Endothelial cell of umbilical vein (primary cell): ENCODE data around the gene BMPR1B. TPM values are rescaled to one million over a fixed set of nuclear protein-coding genes. Genes with fewer than 3 reads are reported as not detected.

Experiments used
- BruUV-seq: library from RNA; stranded (reverse); fragments of 400-500 nt; replicated peaks from 2 replicates; lab custom pipeline; 2021; lab: Mats Ljungman, UMichigan
- CTCF ChIA-PET: fragments of 300-600, 350-600 bp; sonication (Branson Sonifier 250); formaldehyde crosslinking; loops from one replicate; lab custom pipeline; 2021; ENCODE audit warnings: antibody characterized with exemption, inconsistent platforms; lab: Charles Lee
- POLR2A ChIA-PET: fragments of 300-600, 350-600 bp; sonication (Branson Sonifier 250); formaldehyde crosslinking; loops from one replicate; lab custom pipeline; 2021; ENCODE audit warnings: antibody characterized with exemption, inconsistent platforms; lab: Charles Lee
- DNase-seq: peaks from one replicate; pipeline ENCODE4 v3.0.0-alpha.2; 2011; ENCODE audit warnings: low read depth, low spot score
- FAIRE-seq: peaks from 2 replicates; lab custom pipeline; 2011; peaks lifted over from hg19 to GRCh38; lab: Jason Lieb, UNC
- H2AFZ ChIP-seq: 2 replicates; pipeline ENCODE4 v1.6.0; 2012; ENCODE audit warnings: low read depth, low read length, control low read depth, inconsistent platforms
- H3K27ac ChIP-seq: 2 replicates; pipeline ENCODE4 v1.5.1; 2011; ENCODE audit warnings: low read depth, mild to moderate bottlenecking, control low read depth, low read length, moderate library complexity; ENCODE audit not compliant: insufficient read depth
- H3K27me3 ChIP-seq, 2 experiments: 2 replicates each; pipeline versions ENCODE4 v1.6.0 to v1.6.1; 2011; ENCODE audit warnings: low read length in 2 of 2, mixed read lengths in 1 of 2; ENCODE audit not compliant: control insufficient read depth in 2 of 2, insufficient read depth in 2 of 2
- H3K36me3 ChIP-seq, 2 experiments: 2 replicates in 1 of 2; 3 replicates in 1 of 2; pipeline ENCODE4 v1.5.1; 2011; ENCODE audit warnings: low read length in 2 of 2, mild to moderate bottlenecking in 1 of 2, moderate library complexity in 1 of 2; ENCODE audit not compliant: control insufficient read depth in 2 of 2, insufficient read depth in 2 of 2; ENCODE audit errors: extremely low read depth in 1 of 2
- H3K4me1 ChIP-seq: 3 replicates; pipeline ENCODE4 v1.5.1; 2011; ENCODE audit warnings: mild to moderate bottlenecking, low read length; ENCODE audit not compliant: control insufficient read depth, insufficient read depth; ENCODE audit errors: extremely low read depth
- H3K4me2 ChIP-seq: 2 replicates; pipeline ENCODE4 v1.6.1; 2011; ENCODE audit warnings: low read length, control low read depth, mixed read lengths; ENCODE audit not compliant: insufficient read depth
- H3K4me3 ChIP-seq, 3 experiments: fragments of 200-600 bp in 1 of 3; sonication (generic), shearing (Covaris generic) in 1 of 3; replicated peaks in 1 of 3; 2 replicates each; pipeline ENCODE4 v1.5.1; 2011 to 2016; ENCODE audit warnings: control low read depth in 3 of 3, low read length in 3 of 3, mild to moderate bottlenecking in 2 of 3, inconsistent platforms in 1 of 3, low read depth in 1 of 3, moderate library complexity in 1 of 3; ENCODE audit not compliant: insufficient read depth in 1 of 3
- H3K79me2 ChIP-seq: 2 replicates; pipeline ENCODE4 v1.6.0; 2012; ENCODE audit warnings: low read length, inconsistent platforms; ENCODE audit not compliant: control insufficient read depth, insufficient read depth
- H3K9ac ChIP-seq: replicated peaks from 2 replicates; pipeline ENCODE3; 2011; ENCODE audit warnings: low read length, control low read depth; ENCODE audit not compliant: insufficient read depth; ENCODE audit errors: extremely low read depth
- H3K9me1 ChIP-seq: replicated peaks from 3 replicates; pipeline ENCODE4 v1.6.0; 2011; ENCODE audit warnings: mild to moderate bottlenecking, low read length; ENCODE audit not compliant: control insufficient read depth, insufficient read depth; ENCODE audit errors: extremely low read depth
- H3K9me3 ChIP-seq: replicated peaks from 2 replicates; pipeline ENCODE4 v1.5.1; 2012; ENCODE audit warnings: low read length, inconsistent platforms; ENCODE audit not compliant: control insufficient read depth, insufficient read depth
- H4K20me1 ChIP-seq: replicated peaks from 2 replicates; pipeline ENCODE3; 2011; ENCODE audit warnings: mild to moderate bottlenecking, low read length; ENCODE audit not compliant: control insufficient read depth, insufficient read depth; ENCODE audit errors: extremely low read depth
- FOS ChIP-seq: IDR thresholded peaks from 2 replicates; pipeline ENCODE4 v1.6.1; 2011; ENCODE audit warnings: mild to moderate bottlenecking, low read length, moderate library complexity, borderline replicate concordance; ENCODE audit not compliant: insufficient read depth
- GATA2 ChIP-seq: IDR thresholded peaks from 2 replicates; pipeline ENCODE4 v1.7.0; 2011; ENCODE audit warnings: low read depth, mild to moderate bottlenecking, moderate library complexity, mixed read lengths, low read length; ENCODE audit not compliant: insufficient read length, insufficient read depth
- JUN ChIP-seq: IDR thresholded peaks from 2 replicates; pipeline ENCODE4 v1.6.1; 2011; ENCODE audit warnings: borderline replicate concordance, low read depth; ENCODE audit not compliant: insufficient read length, insufficient read depth
- MYC ChIP-seq: IDR thresholded peaks from one replicate; pipeline ENCODE4 v1.6.1; 2011; ENCODE audit warnings: mild to moderate bottlenecking, low read depth, low read length
- POLR2AphosphoS5 ChIP-seq: IDR thresholded peaks from 2 replicates; pipeline ENCODE4 v1.6.1; 2012; ENCODE audit warnings: low read depth, mild to moderate bottlenecking, control low read depth, low read length, moderate library complexity; ENCODE audit not compliant: insufficient read depth
- dilution Hi-C: fragments of 300-500 bp; cut with MboI; formaldehyde crosslinking; loops from one replicate; pipeline ENCODE4 v1.15.0; 2019; ENCODE audit warnings: low sequenced_read_pairs; ENCODE audit not compliant: extremely low pct_ligation_motif_present
- intact Hi-C: fragments of 100-400 bp; cut with micrococcal nuclease; formaldehyde crosslinking; loops from one replicate; pipeline ENCODE4 v1.10.0; 2022
- polyA plus RNA-seq, 4 experiments: library from polyadenylated mRNA; depleted of rRNA in 3 of 4; stranded (reverse) in 3 of 4; unstranded in 1 of 4; fragments of >200 nt; gene quantifications; 2 replicates each; pipeline versions ENCODE4 v1.2.1 to v1.2.3, GENCODE V29; 2011 to 2012; ENCODE audit warnings: missing spikeins in 1 of 4
- total RNA-seq: library from RNA; stranded (reverse); gene quantifications from 2 replicates; pipeline ENCODE4 v1.2.3, GENCODE V29; 2021
- TF ChIP-seq, protein P1 (sequence below), 2 donors: IDR thresholded peaks; 1 replicate in 1 of 2; 2 replicates in 1 of 2; pipeline ENCODE4 v1.5.1; 2011; ENCODE audit warnings: low read length in 2 of 2, mild to moderate bottlenecking in 2 of 2, moderate library complexity in 2 of 2, control low read depth in 1 of 2, inconsistent platforms in 1 of 2, low read depth in 1 of 2; ENCODE audit not compliant: insufficient read depth in 1 of 2; ENCODE audit errors: extremely low read depth in 1 of 2
- TF ChIP-seq, protein P2 (sequence below): IDR thresholded peaks from 2 replicates; pipeline ENCODE4 v1.6.1; 2011; ENCODE audit not compliant: insufficient read depth, insufficient read length

BMPR1B gene
- total and polyA plus RNA-seq, 2 donors (not counting 3 experiments of a cell fraction or from before 2014, with no cell fraction given), result 0.28 to 2.1 TPM

DNA sequence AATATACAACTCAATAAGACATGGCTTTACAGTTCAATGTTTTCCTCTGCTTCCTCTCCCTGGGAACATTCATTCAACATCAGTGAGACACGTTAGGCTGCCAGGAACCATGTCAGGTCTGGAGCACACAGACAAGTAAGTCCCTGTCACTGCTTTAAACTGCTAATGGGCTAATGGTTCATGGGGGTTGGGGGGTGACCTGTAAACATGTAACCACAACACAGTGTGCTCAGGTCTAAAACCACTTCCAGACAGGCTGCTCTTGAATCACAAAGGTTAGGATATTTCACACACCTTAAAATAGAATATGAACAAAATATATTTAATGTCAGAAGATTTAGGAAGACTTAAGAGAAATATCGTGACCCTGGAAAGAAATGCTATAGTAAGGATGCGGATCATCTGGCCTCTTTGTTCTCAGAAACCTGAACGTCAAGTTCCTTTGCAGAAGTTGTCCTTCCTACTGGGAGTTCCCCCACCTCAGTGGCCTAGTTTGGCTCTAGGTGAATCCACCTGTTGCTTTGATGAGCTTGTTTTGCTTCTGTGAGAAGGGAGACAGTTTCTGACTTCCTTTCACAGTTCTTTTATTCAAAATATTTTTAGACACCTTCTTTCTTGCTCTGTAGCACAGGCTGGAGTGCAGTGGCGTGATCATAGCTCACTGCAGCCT, 431.1 kb downstream of the BMPR1B start:
- no peak for FAIRE-seq
- Histone ChIP-seq H3K4me2 (no peak overlapping the region), H3K27me3 (no peaks in the 10 kb centered on the region), H2AFZ (no peak overlapping the region), H3K9me1 (no peaks in the 10 kb centered on the region), H3K9me3 (no peaks in the 10 kb centered on the region), H3K79me2 (no peaks in the 10 kb centered on the region), H3K9ac (no peak overlapping the region), H4K20me1 (no peaks in the 10 kb centered on the region), H3K36me3 (no peaks in the 10 kb centered on the region), H3K4me1 (no peaks in the 10 kb centered on the region), H3K4me3 (no peak overlapping the region), H3K27ac (no peak overlapping the region)
- intact Hi-C loops (no loop called here), dilution Hi-C loops (no loop called here)
- DNase-seq, result no peak
- no TSS peak for BruUV-seq
- TF ChIP-seq, protein P1, sequence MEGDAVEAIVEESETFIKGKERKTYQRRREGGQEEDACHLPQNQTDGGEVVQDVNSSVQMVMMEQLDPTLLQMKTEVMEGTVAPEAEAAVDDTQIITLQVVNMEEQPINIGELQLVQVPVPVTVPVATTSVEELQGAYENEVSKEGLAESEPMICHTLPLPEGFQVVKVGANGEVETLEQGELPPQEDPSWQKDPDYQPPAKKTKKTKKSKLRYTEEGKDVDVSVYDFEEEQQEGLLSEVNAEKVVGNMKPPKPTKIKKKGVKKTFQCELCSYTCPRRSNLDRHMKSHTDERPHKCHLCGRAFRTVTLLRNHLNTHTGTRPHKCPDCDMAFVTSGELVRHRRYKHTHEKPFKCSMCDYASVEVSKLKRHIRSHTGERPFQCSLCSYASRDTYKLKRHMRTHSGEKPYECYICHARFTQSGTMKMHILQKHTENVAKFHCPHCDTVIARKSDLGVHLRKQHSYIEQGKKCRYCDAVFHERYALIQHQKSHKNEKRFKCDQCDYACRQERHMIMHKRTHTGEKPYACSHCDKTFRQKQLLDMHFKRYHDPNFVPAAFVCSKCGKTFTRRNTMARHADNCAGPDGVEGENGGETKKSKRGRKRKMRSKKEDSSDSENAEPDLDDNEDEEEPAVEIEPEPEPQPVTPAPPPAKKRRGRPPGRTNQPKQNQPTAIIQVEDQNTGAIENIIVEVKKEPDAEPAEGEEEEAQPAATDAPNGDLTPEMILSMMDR (IDR thresholded peaks at IDR 0.05; ENCODE audit: extremely low read depth in 1 of 2, insufficient read depth in 1 of 2, low read depth in 1 of 2, low read length in 2 of 2), result no peak
- TF ChIP-seq MYC (no peak), POLR2AphosphoS5 (no peak), GATA2 (no peak), JUN (no peak), FOS (no peak)
- TF ChIP-seq, protein P2, sequence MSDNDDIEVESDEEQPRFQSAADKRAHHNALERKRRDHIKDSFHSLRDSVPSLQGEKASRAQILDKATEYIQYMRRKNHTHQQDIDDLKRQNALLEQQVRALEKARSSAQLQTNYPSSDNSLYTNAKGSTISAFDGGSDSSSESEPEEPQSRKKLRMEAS, result no peak
- ChIA-PET CTCF (no interaction called here), POLR2A (no interaction called here)
